22Rv1 (cell line): ENCODE measurements around the gene NUMA1.
A peak's percentile ranks its signal among the peaks of the same experiment; 100 is the strongest.

Experiments used
- H3K27ac ChIP-seq: fragments of 450-650 bp; 2 replicates; pipeline ENCODE4 v1.5.1; 2017
- ZFX ChIP-seq: fragments of 450-650 bp; IDR thresholded peaks from 2 replicates; pipeline ENCODE4 v1.6.1; 2017; ENCODE audit warnings: antibody characterized with exemption, borderline replicate concordance
- TF ChIP-seq, protein P1 (sequence below): fragments of 450-650 bp; IDR thresholded peaks from 2 replicates; pipeline ENCODE4 v1.5.1; 2017; ENCODE audit warnings: mild to moderate bottlenecking

The NUMA1 gene

DNA sequence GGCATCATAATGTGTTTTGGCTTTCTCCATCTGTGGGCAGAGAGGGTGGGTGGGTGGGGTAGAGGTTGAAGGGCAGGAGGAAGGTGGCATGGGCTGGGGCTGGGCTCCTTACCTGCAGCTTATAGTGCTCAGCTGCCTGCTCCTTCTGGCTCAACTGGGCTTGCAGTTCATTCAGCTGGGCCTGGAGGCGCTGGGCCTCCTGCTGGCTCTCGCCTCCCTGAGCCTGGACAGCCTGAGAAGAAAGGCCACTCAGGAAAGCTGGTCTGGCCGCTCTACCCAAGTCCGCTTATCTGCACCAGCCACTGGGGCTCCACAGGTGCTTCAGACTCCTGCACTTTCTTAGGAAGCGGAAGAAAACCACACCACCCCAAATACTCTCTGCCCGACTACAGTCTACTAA is 71.2 kb downstream of the NUMA1 start:
- TF ChIP-seq, protein P1, sequence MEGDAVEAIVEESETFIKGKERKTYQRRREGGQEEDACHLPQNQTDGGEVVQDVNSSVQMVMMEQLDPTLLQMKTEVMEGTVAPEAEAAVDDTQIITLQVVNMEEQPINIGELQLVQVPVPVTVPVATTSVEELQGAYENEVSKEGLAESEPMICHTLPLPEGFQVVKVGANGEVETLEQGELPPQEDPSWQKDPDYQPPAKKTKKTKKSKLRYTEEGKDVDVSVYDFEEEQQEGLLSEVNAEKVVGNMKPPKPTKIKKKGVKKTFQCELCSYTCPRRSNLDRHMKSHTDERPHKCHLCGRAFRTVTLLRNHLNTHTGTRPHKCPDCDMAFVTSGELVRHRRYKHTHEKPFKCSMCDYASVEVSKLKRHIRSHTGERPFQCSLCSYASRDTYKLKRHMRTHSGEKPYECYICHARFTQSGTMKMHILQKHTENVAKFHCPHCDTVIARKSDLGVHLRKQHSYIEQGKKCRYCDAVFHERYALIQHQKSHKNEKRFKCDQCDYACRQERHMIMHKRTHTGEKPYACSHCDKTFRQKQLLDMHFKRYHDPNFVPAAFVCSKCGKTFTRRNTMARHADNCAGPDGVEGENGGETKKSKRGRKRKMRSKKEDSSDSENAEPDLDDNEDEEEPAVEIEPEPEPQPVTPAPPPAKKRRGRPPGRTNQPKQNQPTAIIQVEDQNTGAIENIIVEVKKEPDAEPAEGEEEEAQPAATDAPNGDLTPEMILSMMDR = no peak
- TF ChIP-seq ZFX = no peak
- peak overlapping the region; percentile 4; the same call in 1 of the 2 replicates for H3K27ac ChIP-seq

DNA sequence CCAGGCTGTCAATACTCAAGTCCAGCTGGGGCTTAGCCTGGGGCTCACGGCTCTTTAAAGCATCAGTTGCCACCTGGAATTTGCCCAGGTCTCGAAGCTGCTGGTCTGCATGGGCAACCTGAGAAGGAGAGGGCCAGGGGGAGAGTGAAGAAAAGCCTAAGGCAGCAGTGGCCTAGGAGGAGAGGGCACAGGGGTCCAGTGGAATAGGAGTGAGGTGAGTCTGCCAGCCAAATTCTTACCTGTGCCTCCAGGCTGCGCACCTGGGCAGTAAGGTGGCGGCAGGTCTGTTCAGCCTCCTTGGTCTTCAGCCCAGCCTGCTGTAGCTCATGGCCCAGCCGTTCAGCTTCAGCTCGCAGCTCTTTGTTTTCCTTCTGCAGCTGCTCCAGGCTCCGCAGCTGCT is 71.6 kb downstream of the NUMA1 start:
- H3K27ac ChIP-seq = no peak overlapping the region
- TF ChIP-seq ZFX = no peak
- TF ChIP-seq, protein P1 = no peak

DNA sequence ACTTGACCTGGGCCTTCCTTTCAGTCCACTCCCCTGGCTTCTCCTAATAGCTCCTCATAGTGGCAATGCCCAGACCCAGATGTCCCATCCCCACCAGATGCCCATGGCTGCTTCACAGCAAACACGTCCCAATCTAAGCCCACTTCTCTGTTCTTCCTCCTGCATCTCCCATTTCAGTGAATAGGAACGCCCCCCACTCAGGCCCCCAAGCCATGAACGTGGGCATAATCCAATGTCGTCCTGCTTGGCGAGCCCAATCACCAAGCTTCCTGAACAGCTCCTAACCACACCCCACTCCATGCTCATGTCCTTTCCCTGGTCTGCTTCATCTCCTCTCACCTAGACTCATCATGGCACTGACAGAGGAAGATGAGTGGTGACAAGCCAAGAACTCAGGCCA is 72.8 kb downstream of the NUMA1 start:
- no peak overlapping the region for H3K27ac ChIP-seq
- no peak for TF ChIP-seq ZFX
- TF ChIP-seq, protein P1 = no peak

DNA sequence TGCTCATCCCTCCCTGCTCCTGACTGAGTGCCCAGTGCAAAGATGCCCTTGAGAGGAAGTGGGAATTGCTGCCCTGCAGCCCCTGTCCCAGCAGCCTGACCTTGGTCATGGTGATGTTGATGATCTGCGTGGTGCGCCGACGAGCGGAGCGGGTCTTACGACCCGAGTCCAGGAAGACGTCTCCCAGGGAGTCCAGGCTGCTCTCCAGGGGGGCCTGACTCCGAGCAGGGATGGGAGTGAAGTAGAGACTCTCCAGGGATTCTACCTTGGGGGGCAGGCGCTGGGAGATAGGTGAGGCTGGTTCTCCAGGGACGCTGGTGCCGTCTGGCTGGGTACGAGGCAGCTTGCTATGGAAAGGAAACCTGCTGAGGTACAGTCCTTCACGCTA is 73.3 kb downstream of the NUMA1 start:
- H3K27ac ChIP-seq = peak overlapping the region; percentile 35; the same call in 1 of the 2 replicates
- no peak for TF ChIP-seq ZFX
- TF ChIP-seq, protein P1 = no peak

DNA sequence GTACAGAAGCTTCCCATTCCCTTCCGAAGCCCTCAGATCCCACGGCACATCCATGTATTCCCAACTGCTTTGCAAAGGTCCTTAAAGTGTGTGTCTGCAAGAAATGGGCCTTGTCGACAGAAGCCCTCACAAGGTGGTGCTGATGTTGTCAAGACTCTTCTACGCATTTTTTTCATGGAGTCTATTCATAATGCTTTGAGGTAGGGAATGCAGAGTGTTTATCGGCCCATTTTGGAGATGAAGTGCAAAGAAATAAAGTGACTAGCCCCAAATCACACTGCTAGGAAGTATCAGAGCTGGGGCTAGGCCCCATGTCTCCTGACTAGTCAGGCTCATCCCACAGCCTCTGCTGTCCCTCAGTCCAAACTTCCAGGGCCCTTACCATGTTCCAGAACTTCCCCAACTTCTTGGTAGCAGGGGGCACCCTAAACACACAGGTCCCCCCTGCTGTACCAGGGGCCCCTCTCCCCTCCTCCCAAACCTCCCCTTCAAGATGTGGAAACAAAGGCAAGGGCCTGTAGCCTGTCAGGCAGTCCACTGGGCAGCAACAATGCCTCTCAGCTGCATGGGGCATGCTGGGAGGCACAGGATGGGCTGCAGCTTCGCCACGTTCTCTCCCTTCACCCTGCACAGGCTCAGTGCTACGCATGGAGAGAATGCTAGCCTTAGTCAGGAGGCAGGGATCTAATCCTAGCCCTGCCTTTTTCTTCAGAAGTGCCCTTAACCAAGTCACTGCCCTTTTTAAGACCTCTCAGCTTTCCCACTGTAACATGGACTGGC is 73.8 kb downstream of the NUMA1 start:
- no peak for TF ChIP-seq ZFX
- TF ChIP-seq, protein P1 = no peak
- peak overlapping the region; percentile 35; the same call in 1 of the 2 replicates for H3K27ac ChIP-seq

DNA sequence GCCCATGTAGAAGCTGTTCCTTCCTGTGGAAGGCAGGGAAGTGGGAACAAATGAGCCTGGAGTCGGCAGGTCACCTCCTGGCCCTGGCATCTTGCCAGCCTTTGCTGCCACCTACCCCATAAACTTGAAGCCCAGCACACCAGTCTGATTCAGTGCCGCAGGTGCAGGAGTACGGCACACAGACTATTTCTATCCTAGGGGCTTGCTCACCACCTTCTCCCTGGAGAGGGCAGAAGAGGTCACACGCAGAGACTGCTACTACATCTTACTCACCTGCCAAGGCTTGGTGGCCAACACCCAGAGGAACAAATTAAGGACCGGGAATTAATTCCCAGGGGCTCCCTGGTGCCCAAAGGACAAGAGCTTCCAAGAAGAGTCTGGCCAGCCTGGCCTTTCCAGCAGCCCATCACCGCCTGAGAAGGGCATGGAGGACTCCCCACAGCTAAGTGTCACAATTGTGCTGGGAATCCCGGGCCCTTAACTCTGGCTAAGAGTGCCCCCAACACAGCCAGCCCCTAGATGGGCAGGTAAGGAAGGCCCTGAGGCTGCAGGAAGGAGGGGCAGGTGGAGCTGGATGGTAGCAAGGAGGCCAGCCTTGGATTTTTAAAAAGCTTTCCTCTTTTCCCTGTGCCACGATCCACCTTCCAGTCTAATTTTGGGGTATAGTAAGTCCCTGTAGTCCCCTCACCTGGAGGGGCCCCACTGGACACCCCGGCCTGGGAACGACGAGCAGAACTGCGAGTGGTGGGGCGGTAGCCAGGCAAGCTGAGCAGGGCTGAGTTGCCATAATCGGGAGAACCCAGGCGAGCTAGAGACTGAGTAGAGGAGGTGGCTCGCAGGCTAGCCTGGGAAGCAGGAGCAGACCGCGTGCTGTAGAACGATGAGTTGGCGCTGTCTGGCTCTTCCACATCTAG is 74.7 kb downstream of the NUMA1 start:
- no peak for TF ChIP-seq ZFX
- TF ChIP-seq, protein P1 = no peak
- peak overlapping the region; percentile 35 for H3K27ac ChIP-seq
